Limb (tissue), 2 donors: ENCODE measurements around the gene BSDC1.
"Not testable (repeated sequence)": the region's sequence is repeated elsewhere in the genome, so short reads cannot be mapped to it uniquely, and the experiment has no call there.

Source experiments
- DNase-seq, 2 donors: peaks; one replicate each; pipeline ENCODE4 v3.0.0-alpha.2; 2016; ENCODE audit errors: extremely low spot score in 2 of 2

BSDC1 gene, protein sequence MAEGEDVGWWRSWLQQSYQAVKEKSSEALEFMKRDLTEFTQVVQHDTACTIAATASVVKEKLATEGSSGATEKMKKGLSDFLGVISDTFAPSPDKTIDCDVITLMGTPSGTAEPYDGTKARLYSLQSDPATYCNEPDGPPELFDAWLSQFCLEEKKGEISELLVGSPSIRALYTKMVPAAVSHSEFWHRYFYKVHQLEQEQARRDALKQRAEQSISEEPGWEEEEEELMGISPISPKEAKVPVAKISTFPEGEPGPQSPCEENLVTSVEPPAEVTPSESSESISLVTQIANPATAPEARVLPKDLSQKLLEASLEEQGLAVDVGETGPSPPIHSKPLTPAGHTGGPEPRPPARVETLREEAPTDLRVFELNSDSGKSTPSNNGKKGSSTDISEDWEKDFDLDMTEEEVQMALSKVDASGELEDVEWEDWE

DNA sequence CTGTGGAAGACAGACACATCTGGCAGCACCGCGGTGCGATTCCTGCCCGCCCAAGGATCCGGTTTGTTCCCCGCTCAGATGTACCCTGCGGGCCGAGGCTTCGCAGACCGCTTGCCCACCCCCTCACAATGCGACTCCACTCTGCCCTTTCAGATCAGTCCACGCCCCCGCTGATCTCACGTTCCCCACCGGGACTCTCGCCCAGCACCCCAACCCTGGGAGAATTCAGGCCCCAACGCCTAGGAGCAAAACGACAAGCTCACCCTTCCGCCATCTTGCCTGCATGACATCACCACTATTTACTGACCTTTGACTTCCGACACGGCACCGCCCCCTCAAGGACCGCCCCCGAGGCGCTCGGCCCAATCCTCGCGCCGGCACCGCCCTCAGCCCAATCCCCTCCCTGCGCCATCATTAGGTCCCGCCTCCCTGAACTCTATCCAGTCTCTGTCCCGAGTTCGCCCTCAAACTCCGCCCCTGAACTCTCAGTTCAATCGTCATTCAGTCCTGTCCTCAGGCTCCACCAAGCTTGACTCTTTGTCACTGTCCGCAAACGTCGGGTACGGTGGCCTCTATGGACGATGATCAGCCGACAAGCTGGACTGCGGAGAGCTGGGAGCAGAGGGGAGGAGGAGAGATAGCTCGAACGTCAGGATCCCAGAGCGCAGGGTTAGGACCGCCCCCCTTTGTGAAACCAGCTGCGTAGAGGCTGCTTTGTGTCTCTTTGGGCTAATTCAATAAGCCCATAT lies at the start of gene BSDC1:
Gene BSDC1, minus strand, starts transcription at position 301 of the 749 bp plus-strand sequence. Its CDS starts 27 bp downstream, at position 274.
- peak; percentile 98 to 99 for DNase-seq

DNA sequence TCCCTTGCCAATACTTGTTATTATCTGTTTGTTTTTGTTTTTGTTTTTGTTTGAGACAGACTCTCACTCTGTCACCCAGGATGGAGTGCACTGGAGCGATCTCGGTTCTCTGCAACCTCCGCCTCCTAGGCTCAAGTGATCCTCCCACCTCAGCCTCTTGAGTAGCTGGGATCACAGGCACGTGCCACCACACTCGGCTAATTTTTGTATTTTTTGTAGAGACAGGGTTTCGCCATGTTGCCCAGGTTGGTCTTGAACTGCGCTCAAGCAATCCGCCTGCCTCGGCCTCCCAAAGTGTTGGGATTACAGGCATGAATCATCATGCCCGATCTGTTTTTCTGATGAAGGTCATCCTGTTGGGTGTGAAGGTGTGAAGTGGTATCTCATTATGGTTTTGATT lies 47.2 kb upstream of the BSDC1 start:
- DNase-seq, result not testable (repeated sequence)

DNA sequence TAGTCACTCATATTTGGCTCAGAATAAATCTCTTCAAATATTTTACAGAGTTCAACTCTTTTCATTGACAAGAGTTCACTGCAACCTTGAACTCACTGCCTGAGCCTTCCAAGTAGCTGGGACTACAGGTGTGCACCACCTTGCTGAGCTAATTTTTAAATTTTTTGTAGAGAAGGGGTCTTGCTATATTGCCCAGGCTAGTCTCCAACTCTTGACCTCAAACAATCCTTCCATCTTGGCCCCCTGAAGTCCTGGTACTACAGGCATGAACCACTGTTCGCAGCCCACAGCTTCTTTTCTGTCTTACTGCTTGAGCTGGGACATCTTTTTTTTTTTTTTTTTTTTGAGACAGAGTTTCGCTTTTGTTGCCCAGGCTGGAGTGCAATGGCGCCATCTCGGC lies 44.5 kb upstream of the BSDC1 start:
- not testable (repeated sequence) for DNase-seq

DNA sequence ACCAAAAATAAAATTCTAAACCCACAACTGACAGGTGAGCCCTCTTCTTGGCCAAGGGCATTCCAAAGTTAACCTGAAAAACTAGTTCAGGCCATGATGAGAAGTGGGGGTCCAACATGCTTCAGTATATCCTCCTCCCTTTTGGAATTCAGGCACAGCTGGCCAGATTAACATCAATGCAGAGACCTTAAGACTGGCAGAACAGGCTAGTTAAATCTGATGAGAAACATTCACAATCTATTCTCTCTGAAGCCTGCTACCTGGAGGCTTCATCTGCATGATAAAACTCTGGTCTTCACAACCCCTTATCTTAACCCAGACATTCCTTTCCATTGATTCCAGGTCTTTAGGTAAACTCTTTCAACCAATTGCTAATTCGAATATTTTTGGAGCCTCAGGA lies 43.9 kb upstream of the BSDC1 start:
- no peak for DNase-seq

DNA sequence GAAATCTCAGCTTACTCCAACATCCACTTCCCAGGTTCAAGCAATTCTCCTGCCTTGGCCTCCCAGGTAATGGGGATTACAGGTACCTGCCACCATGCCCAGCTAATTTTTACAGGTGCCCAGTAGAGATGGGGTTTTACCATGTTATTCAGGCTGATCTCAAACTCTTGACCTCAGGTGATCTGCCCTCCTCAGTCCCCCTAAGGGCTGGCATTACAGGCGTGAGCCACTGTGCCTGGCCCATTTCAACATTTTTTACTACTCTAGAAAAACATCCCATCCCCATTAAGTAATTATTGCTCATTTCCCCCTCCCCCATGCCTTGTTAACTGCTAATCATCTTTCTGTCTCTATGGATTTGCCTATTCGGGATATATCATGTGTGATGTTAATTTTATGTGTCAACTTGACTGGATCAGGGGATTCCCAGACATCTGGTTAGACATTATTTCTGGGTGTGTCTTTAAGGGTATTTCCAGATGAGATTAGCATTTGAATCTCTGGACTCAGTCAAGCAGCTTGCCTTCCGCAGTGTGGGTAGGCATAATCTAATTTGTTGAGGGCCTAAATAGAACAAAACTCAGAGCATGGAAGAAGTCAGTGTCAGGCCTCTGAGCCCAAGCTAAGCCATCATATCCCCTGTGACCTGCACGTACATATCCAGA lies 37.6 kb upstream of the BSDC1 start:
- DNase-seq, result no peak

DNA sequence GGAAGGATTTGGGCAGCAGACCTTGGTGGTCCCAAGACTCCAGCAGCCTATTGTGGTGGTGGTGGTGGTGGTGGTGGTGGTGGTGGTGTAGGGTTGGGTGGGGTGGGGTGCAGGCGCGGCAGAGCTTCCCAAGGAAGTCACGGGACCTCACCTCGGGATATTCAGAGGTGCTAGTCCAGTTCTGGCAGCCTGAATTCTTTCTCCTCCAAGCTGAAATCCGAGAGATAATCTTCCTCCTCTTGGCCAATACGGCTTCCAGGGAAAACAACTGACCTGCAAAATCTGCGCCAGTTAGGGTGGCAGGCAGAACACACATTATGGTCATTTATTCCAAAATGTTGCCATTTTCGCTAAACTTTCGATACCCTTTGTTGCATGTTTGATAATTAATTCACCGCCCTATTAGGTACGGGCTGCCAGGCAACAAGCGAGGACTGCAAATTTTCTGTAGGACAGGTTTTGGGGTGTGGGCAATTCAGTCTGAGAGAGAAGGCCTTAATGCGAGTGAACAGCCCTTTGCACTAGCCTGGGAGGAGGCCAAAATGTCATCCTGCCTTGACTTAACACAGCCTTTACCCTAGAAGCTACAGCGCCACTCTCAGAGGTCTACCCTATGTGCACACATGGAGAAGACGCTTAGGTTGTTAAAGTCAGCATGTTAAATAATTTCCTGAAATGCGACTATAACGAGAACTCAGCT lies 33.2 kb upstream of the BSDC1 start:
- DNase-seq, result no peak

DNA sequence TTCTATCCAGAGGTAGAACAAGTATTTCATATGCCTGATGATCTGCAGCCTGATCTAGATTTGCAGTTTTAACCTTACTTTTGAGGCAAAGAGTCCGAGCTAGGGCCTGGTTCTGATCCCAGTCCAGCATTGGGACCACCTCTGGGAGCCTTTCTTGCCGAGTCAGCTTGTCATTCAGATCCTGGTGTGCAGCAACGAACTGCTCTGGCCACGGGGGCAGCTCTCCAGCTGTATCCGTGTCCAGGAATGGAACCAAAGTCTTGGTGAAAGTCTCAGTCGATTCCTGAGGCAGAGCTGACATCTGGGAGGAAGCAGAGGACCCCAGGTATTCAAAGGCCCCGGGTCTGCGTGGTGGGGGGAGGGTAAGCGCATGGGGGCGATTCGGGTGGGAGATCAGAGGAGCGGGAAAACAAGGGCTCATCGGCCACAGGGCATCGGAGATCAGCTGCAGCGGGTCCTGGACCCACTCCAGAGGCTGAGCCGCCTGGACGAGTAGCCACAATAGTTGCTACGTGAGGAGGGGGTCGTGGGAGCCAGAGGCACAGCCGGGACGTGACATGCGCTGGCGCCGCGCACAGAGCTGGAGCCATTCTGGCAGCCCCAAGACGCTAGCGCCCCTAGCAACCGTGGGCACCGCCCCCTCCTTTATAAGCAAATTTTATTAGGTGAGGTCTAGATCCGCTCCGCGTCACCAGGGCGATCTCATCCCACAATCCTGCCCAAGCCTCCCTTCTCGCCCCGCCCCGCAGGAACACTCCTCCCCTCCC lies 32.4 kb upstream of the BSDC1 start:
- peak; percentile 49 to 76 for DNase-seq

DNA sequence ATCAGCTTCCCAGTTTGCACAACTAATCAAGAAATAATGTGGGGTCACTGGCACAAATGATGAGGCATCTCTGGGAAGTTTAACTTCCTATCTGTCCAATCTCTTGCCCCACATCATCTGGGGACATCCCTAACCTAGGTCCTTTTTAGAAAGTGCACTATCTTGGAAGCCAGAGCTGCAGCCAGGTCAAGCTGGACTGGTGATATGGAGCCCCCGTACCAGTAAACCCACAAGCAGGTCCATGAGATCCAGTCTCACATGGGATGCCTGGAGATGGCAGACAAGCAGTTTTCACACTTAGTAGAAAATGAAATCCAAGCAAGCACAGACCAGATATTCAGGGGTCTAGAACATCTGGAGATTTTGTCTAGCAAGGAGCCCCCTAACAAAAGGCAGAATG lies 27.5 kb upstream of the BSDC1 start:
- DNase-seq, result no peak

DNA sequence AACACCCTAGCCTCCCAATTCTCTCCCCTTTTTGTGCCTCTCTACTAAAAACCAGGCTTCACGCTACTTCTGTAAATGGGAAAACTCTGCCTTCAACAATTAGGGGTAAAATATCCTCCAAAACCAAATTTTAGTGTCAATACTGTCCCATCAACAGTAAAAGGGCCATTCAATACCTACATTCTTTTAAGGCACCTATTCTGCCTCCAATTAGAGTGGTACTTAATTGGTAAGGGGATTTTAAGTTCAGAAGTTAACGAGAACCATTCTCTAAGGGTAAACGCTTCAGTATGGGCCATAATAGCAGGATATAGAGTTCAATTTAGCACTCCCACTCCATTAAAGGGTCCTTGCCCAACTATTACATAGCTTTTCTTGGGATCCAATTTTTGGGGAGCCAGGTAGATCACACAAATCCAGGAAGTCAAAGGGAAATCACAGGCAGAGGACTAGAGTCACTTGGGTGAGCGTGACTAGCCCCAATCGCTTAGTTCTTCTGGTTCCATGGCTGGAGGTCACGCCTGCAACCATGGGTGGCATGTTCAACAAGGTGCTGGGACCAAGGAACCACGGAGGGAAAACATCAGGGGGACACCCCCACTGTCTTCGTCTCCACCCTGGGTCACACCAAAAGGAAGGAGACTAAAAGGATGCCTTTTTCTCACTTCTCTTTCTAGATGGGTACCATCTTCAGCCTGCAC lies 20.1 kb upstream of the BSDC1 start:
- DNase-seq, result no peak

DNA sequence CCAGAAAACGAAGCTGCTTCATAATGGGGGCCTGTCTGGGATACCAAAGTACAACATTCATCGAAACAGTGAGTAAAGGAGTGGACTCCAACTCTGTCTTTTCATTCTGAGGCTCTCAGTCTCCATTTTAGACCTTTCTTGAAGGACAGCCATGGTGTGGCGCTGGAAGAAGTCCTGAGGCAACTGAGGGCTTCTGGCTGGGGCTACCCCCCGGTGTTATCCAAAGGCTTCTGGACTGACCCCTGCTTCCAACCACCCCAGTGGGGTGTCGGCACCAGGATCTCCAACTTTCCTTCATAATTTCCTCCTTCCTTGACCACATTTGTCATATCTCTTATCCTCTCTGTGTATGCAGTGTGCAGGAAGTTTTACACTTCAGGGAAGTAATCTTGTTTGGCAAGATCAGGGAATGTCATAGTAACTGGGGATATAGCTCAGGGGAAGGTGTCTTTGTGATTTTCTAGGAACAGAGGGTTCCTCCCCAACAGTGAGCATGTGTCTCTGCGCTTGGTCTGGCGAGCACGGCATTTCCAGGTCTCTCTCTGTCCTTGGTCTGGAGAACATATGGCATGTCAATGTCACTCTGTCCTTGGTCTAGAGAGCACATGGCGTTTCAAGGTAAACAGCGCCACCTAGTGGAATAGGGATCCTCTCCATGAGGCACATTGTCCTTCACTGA lies 19.4 kb upstream of the BSDC1 start:
- DNase-seq, result no peak

DNA sequence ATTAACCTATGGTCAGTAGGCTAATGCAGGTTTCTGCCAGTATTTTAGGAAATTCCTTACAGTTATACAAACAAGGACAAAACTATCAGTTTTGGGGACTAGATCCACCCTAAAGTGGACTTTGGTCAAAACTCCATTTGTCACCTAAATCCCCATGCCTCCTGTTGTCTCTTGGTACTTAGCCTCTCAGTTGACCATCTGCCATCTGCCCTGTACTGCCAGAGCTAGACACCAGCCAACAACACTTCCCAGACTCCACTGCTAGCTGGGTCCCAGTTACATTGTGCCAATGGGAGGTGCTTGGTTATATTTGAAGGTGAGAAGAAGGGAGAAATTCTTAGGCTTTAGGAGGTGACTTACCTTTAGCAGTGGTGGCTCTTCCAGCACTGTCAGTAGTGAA lies 17.0 kb upstream of the BSDC1 start:
- no peak for DNase-seq

DNA sequence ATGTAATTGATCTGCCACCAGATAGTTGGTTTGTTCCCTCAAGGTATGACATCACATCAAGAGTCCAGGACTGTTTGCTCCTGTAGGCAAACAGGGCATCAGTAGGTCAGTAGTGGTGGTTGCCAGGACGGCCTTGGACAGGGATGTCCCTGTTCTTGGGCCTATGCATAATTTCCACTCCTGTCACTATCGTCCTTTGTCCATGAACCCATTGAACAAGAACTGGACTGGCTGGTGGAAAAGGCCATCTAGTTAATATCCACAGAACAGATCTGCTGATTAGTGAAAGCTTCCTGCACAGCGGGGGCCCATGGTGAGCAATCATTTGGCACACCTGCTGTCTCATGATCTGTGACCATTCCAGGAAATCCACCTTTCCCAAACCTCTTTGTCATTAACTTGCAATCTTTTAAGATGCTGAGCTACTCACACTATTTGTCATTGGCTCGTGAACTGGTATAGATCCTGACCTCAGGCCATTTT lies 12.4 kb upstream of the BSDC1 start:
- DNase-seq, result no peak

DNA sequence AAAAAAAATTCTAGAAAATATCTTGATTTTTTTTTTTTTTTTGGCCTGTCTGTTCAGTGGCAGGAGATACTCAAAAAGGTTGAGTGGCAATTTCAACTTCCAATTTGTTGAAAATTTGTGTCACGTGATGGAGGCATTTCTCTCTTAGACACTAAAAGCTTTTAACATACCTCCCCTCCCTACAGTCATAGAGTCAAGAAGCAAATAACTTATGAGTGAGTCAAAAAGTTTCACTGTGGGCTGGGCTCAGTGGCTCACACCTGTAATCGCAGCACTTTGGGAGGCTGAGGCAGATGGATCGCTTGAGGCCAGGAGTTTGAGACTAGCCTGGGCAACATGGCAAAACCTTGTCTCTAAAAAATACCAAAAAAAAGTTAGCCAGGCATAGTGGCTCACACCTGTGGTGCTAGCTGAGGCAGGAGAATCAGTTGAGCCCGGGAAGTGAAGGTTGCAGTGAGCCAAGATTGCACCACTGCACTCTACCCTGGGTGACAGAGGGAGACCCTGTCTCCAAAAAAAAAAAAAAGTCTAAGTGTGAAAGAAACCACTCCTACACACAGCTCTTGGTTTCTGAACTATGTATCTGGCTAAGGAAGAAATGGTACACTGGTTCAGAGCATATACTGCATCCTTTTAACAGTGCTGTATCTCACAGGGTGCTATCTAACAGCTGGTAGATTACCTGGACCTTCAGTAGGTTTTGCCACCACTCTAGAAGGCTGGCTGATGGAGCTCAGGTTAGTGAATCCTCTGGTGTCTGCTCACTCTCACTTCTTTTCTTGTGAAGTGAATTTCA lies 11.6 kb upstream of the BSDC1 start:
- no peak for DNase-seq

DNA sequence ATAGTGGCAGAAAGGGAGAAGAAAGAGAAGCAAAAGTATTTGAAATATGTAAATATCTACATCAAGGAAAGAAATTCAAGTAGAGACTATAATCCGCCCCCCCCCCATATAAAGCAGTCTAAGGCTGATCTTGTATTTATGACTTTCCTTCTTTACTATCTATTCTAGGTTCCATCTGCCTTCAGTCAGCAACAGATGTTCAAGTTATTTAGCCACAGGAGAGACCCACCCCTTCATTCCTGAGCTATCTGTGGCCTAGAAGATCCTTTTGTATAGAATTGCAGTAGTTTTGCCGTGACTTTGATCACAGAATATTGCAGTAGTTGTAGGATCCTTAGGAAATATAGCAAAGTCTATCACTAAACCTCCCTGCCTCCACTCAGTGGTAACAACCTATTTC lies 10.7 kb upstream of the BSDC1 start:
- DNase-seq, result no peak

DNA sequence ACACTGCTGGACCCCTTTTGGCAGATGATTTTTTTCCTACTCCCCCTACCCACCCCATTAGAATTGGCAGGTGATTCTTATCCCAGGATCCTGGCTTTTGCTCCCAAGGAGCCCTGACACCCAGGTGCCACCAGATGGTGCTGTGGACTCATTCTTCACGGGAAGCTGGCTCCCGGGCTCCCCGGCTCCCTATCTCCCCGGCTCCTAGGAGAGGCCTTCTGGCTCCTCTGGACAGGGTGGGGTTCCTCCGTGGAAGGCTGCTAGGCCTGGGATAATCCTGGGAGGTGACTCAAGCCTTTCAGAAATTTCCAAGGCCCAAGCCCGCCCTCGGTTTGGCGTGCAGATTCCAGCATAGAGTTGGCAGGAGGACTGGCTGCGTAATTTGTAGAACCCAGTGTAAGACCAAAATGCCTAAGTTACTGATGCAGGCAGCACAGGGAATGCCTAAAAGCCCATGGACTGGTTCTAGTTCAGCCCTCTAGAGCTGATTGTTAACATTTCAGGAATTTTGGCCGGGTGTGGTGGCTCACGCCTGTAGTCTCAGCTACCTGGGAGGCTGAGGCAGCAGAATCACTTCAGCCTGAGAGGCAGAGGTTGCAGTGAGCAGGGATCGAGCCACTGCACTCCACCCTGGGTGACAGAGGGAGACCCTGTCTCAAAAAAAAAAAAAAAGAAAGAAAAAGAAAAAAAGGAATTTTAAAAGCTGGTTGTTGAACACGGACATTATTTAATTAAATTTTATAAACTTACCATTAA lies 6.8 kb upstream of the BSDC1 start:
- DNase-seq, result peak; percentile 78 to 89

DNA sequence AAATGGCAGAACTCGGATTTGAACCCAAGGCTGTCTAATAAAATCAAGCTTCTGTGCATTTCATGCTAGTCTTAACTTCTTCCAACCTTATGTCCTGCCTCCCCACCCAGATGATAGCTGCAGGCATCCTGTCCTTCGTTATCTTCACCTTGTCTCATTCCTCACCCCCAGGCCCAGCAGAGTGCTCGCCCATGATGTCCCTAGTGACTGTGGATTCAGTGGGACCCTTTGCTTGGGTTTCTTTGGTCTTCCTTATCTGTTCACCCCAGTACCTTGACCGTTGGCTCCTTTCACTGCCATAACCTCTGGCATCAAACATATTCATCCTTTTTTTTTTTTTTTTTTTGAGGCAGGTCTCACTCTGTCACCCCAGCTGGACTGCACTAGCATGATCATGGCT lies 5.6 kb upstream of the BSDC1 start:
- DNase-seq, result no peak

DNA sequence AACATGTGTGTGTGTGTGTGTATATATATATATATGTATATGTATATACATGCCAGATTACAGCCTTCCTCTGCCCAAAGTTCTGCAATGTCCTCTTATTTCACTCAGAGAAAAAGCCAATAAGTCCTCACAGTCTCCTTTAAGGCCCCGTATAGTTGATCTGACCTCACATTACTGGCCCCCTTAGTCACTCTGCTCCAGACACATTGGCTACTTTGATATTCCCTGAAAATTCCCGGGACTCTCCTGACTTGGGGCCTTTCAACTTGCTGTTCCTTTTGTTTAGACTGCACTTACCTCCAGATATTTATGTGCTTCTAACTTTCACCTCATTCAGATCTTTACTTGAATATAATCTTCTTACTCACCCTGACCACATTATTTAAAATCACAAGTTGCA lies 4.2 kb upstream of the BSDC1 start:
- no peak for DNase-seq

DNA sequence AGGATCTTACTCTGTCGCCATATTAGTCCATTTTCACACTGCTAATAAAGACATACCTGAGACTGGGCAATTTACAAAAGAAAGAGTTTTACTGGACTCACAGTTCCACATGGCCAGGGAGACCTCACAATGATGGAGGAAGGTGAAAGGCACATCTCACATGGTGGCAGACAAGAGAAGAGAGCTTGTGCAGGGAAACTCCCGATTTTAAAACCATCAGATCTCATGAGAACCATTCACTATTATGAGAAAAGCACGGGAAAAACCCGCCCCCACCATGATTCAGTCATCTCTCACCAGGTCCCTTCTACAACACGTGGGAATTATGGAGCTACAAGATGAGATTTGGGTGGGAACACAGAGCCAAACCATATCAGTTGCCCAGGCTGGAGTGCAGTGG lies 2.3 kb upstream of the BSDC1 start:
- not testable (repeated sequence) for DNase-seq
